Measurements from ENCODE around the gene DIS3L2. TPM values are rescaled to one million over a fixed set of nuclear protein-coding genes. Genes with fewer than 3 reads are reported as not detected.
"Not testable (repeated sequence)": the region's sequence is repeated elsewhere in the genome, so short reads cannot be mapped to it uniquely, and the experiment has no call there.

Gene DIS3L2
- polyA plus RNA-seq, 1 experiment = 8.2 TPM

DNA sequence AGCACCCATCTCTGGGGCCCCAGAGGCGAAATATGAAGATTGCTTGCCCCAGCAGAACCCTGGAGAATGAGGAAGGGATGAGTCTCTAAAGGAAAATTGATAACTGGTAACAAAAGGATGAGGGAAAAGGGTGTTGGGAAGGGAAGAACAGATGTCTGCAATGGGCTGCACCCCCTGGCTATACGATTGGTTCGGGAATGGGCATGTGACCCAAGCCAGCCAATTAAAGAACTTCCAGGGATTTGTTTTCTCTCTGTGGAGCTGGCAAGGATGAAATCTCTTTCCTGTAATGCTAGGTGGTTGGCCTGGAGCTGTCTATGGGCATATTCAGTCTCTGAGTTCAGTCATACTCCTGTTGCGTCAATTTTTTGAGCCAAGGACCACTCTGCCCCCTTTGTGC lies 22.5 kb upstream of the DIS3L2 start:
- DNase-seq (ENCODE audit: low read depth, low spot score) = no peak
- TF ChIP-seq, protein P1, sequence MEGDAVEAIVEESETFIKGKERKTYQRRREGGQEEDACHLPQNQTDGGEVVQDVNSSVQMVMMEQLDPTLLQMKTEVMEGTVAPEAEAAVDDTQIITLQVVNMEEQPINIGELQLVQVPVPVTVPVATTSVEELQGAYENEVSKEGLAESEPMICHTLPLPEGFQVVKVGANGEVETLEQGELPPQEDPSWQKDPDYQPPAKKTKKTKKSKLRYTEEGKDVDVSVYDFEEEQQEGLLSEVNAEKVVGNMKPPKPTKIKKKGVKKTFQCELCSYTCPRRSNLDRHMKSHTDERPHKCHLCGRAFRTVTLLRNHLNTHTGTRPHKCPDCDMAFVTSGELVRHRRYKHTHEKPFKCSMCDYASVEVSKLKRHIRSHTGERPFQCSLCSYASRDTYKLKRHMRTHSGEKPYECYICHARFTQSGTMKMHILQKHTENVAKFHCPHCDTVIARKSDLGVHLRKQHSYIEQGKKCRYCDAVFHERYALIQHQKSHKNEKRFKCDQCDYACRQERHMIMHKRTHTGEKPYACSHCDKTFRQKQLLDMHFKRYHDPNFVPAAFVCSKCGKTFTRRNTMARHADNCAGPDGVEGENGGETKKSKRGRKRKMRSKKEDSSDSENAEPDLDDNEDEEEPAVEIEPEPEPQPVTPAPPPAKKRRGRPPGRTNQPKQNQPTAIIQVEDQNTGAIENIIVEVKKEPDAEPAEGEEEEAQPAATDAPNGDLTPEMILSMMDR (IDR thresholded peaks at IDR 0.05; ENCODE audit: low read depth, low read length) = no peak
- H3K4me3 ChIP-seq (ENCODE audit: low read depth, low read length) = no peak overlapping the region
- CTCF ChIA-PET = no interaction called here
- no peaks in the 10 kb centered on the region; the same call in 1 of the 2 replicates for H3K9me3 ChIP-seq (ENCODE audit: control insufficient read depth, insufficient read depth, low read length)
- POLR2A ChIA-PET = no interaction called here
- no peak overlapping the region for H3K27ac ChIP-seq (ENCODE audit: low read depth, low read length)
- H3K27me3 ChIP-seq (ENCODE audit: control insufficient read depth, insufficient read depth, low read length) = peaks cover 21% of the 10 kb centered on the region

DNA sequence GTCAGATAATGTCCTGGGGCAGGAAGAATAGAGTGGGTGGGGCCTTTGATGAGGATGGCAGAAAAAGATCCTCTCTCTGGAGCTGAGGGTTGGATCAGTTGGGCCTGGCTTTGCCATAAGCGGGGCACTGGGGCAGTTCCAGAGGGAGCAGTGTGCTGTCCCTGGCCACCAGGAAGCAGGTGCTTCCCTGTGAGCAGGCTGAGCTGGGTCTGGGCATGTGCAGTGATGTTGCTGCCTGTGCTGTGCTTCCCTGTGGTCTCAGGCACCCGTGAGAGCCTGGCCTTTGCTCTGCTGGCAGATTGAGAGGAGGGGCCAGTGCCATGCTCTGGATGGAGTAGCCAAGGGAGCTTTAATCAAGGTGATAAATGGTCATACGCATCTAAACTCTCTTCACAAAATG lies 20.7 kb upstream of the DIS3L2 start:
- Histone ChIP-seq H3K4me3 (ENCODE audit: low read depth, low read length) (no peak overlapping the region), H3K27me3 (ENCODE audit: control insufficient read depth, insufficient read depth, low read length) (peaks cover 14% of the 10 kb centered on the region), H3K27ac (ENCODE audit: low read depth, low read length) (no peak overlapping the region), H3K9me3 (ENCODE audit: control insufficient read depth, insufficient read depth, low read length) (no peaks in the 10 kb centered on the region)
- CTCF ChIA-PET = interaction anchor here (1.0 to 1.2 kb wide), 2 partner anchors 11 to 40 kb away, joined by 3 read pairs; no protein-coding TSS in a partner anchor
- POLR2A ChIA-PET = no interaction called here
- TF ChIP-seq, protein P1 (IDR thresholded peaks at IDR 0.05; ENCODE audit: low read depth, low read length) = no peak
- DNase-seq (ENCODE audit: low read depth, low spot score) = no peak

DNA sequence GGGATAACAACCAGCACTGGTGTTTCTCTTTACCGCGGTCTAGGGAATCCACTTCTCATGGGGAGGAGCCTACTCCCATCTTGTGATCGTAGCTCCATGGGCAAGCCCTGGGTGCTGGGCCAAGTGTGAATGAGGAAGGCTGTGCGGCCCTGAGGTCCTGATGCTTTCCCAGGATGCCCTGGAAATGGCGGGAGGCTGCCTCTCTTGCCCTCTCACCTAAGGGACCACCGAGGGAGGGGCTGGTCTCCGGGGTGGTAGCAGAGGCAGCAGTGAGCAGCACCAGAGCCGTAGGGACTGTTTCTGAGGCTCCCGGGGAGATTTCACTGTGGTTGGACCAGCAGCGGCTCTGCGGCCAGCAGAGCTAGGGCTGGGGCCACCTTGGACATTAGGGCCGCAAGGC lies 19.8 kb upstream of the DIS3L2 start:
- DNase-seq (ENCODE audit: low read depth, low spot score) = no peak

DNA sequence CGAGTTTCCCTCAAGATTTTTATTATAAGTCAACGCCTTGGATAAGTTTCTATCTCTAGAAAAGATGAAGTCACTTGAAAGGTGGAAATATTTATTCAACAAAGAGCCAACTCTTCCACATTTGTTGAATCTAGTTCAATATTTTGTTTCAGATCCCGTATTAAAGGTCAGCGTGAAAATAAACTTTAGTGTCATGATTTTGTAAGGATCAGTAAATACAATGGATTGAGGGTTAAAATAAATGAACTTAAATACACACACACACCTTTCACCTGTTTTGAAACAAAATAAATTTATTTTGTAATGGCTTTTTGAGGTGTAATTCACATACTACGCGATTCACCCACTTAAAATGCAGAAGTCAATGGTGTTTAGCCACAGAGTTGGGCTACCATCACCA lies 19.3 kb upstream of the DIS3L2 start:
- H3K4me3 ChIP-seq (ENCODE audit: low read depth, low read length) = no peak overlapping the region
- ChIA-PET POLR2A (no interaction called here), CTCF (no interaction called here)
- peaks cover 14% of the 10 kb centered on the region for H3K27me3 ChIP-seq (ENCODE audit: control insufficient read depth, insufficient read depth, low read length)
- TF ChIP-seq, protein P1 (IDR thresholded peaks at IDR 0.05; ENCODE audit: low read depth, low read length) = no peak
- no peak for DNase-seq (ENCODE audit: low read depth, low spot score)
- H3K9me3 ChIP-seq (ENCODE audit: control insufficient read depth, insufficient read depth, low read length) = no peaks in the 10 kb centered on the region
- no peak overlapping the region for H3K27ac ChIP-seq (ENCODE audit: low read depth, low read length)

More for the DNA sequence above, 19.8 kb upstream of the DIS3L2 start:
- CTCF ChIA-PET = no interaction called here
- Histone ChIP-seq H3K27ac (ENCODE audit: low read depth, low read length) (no peak overlapping the region), H3K9me3 (ENCODE audit: control insufficient read depth, insufficient read depth, low read length) (no peaks in the 10 kb centered on the region), H3K27me3 (ENCODE audit: control insufficient read depth, insufficient read depth, low read length) (peaks cover 14% of the 10 kb centered on the region), H3K4me3 (ENCODE audit: low read depth, low read length) (no peak overlapping the region)
- TF ChIP-seq, protein P1 (IDR thresholded peaks at IDR 0.05; ENCODE audit: low read depth, low read length) = no peak
- POLR2A ChIA-PET = no interaction called here

DNA sequence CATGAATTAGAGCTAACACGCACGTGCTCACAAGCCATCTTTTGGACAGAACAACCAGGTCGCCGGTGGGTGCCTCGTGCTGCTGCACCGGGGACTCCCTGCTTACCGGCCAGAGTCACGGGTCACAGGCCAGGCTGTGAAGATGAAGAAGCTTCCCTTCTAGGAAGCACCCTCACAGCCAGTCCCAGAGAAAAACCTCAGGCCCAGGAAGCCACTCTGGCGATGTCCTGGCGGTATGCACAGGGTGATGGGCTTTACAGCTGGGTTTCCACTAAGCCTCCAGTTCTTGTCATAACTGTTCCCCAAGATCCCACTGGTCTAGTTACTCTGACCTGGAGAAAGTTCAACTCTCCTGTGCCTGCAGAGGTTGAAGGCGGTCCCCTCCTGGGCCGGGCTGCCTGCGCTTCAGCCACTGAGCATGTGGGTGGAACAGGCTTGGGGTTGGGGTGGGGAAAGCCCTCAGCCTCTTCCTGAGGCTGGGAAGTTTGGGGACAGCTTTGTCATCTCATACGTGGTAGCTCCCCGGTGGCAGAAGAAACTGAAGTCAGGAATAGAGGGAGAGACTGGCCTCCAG lies 15.2 kb upstream of the DIS3L2 start:
- H3K27ac ChIP-seq (ENCODE audit: low read depth, low read length) = no peak overlapping the region
- TF ChIP-seq, protein P1 (IDR thresholded peaks at IDR 0.05; ENCODE audit: low read depth, low read length) = no peak
- H3K4me3 ChIP-seq (ENCODE audit: low read depth, low read length) = no peak overlapping the region
- DNase-seq (ENCODE audit: low read depth, low spot score) = no peak
- H3K27me3 ChIP-seq (ENCODE audit: control insufficient read depth, insufficient read depth, low read length) = peaks cover 3% of the 10 kb centered on the region
- ChIA-PET POLR2A (interaction anchor here (0.6 kb wide), 1 partner anchor 11 kb away, joined by 7 read pairs; no protein-coding TSS in a partner anchor), CTCF (no interaction called here)
- H3K9me3 ChIP-seq (ENCODE audit: control insufficient read depth, insufficient read depth, low read length) = no peaks in the 10 kb centered on the region

DNA sequence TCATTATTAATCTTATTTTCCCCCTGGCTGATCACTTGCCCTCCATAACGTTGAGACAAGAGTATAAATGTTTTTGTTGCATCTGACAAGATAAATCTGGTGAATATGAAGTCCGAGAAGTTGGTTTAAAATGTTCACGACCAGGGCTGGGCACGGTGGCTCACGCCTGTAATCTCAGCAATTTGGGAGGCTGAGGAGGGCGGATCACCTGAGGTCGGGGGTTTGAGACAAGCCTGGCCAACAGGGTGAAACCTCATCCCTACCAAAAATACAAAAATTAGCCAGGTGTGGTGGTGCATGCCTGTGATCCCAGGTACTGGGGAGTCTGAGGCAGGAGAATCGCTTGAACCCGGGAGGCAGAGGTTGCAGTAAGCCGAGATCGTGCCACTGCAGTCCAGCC lies 14.4 kb upstream of the DIS3L2 start:
- POLR2A ChIA-PET = interaction anchor here (0.6 kb wide), 1 partner anchor 10 kb away, joined by 7 read pairs; no protein-coding TSS in a partner anchor
- CTCF ChIA-PET; H3K27ac ChIP-seq (ENCODE audit: low read depth, low read length); H3K27me3 ChIP-seq (ENCODE audit: control insufficient read depth, insufficient read depth, low read length); DNase-seq (ENCODE audit: low read depth, low spot score); H3K4me3 ChIP-seq (ENCODE audit: low read depth, low read length); H3K9me3 ChIP-seq (ENCODE audit: control insufficient read depth, insufficient read depth, low read length): not testable (repeated sequence)

Measured in AG04450 (cell line).